Heart right ventricle (tissue), 16 donors: ENCODE results near the gene ATXN1. TPM values are rescaled to one million over a fixed set of nuclear protein-coding genes. Genes with fewer than 3 reads are reported as not detected.

Experiments used
- ATAC-seq, 8 donors: fragments of 200-7000 bp; cut with Tn5 transposase; one replicate each; pipeline ENCODE4 v1.9.1; 2020; ENCODE audit warnings: mild to moderate bottlenecking in 8 of 8, moderate library complexity in 8 of 8, moderate number of reproducible peaks in 1 of 8
- DNase-seq, 2 donors: peaks; one replicate each; pipeline ENCODE4 v3.0.0-alpha.2; 2020
- H3K27ac ChIP-seq, 10 donors: fragments of 200-600 bp; sonication (generic) in 2 of 10; one replicate each; pipeline versions ENCODE4 v1.5.0 to v1.8.0; 2020 to 2022; ENCODE audit warnings: mild to moderate bottlenecking in 3 of 10
- H3K27me3 ChIP-seq, 7 donors: fragments of 200-600 bp; one replicate each; pipeline ENCODE4 v1.8.0; 2021 to 2022; ENCODE audit warnings: mild to moderate bottlenecking in 2 of 7
- H3K36me3 ChIP-seq, 9 donors: fragments of 200-600 bp; sonication (generic) in 1 of 9; one replicate each; pipeline versions ENCODE4 v1.5.0 to v1.8.0; 2020 to 2022; ENCODE audit warnings: mild to moderate bottlenecking in 2 of 9
- H3K4me1 ChIP-seq, 9 donors: fragments of 200-600 bp; sonication (generic) in 1 of 9; one replicate each; pipeline versions ENCODE4 v1.5.0 to v1.8.0; 2020 to 2022; ENCODE audit warnings: mild to moderate bottlenecking in 4 of 9
- H3K4me3 ChIP-seq, 10 donors: fragments of 200-600 bp; sonication (generic) in 2 of 10; one replicate each; pipeline versions ENCODE4 v1.5.0 to v1.8.0; 2020 to 2022; ENCODE audit warnings: mild to moderate bottlenecking in 7 of 10, moderate library complexity in 2 of 10
- H3K9me3 ChIP-seq, 11 donors: fragments of 200-600 bp in 10 of 11; sonication (generic) in 2 of 11; one replicate each; pipeline versions ENCODE4 v1.5.0 to v1.8.0; 2013 to 2022; ENCODE audit warnings: mild to moderate bottlenecking in 2 of 11, control low read depth in 1 of 11, moderate library complexity in 1 of 11
- CTCF ChIP-seq, 9 donors: fragments of 200-600 bp; sonication (generic) in 2 of 9; IDR thresholded peaks; one replicate each; pipeline versions ENCODE4 v1.5.0 to v1.8.0; 2021 to 2022; ENCODE audit warnings: antibody characterized with exemption in 9 of 9, mild to moderate bottlenecking in 5 of 9, moderate library complexity in 1 of 9
- WGBS, 2 donors: extraction: QIAGEN DNeasy Blood & Tissue Kit; methylation state at CpG; one replicate each; pipeline ENCODE4 v1.1.7; 2013; ENCODE audit warnings: inconsistent platforms in 1 of 2; 5-methylcytosine and 5-hydroxymethylcytosine counted together
- intact Hi-C, 10 donors: fragments of 100-400 bp; cut with DNase I; formaldehyde crosslinking; loops; one replicate each; pipeline versions ENCODE4 v1.11.1 to v1.14.2; 2022
- polyA plus RNA-seq, 2 donors: library from polyadenylated mRNA; stranded (reverse); fragments of 200-250 nt; gene quantifications; one replicate each; pipeline ENCODE4 v1.2.3, GENCODE V29; 2013
- total RNA-seq, 10 donors: library from RNA; stranded (reverse); fragmentation: NEBNext Ultra II Directional in 3 of 10; extraction: Animal tissue kit (Norgen Biotek cat#: 25700) in 3 of 10; gene quantifications; one replicate each; pipeline versions ENCODE4 v1.2.1 to v1.2.4, GENCODE V29; 2021 to 2023
- donor health status: Arrhythmogenic right ventricular cardiomyopathy.
- donor health status: ischemic (EF 13 %, LVEDD 7.1; RV severe dilation, severe dysfunction).
- donor health status: healthy with polysubstance abuse.
- donor health status: DM: no; HTN: yes; CAD: no.
- donor health status: DM: no; HTN: no; CAD: no.
- donor health status: ischemic (EF 25% LVEDD 6.9; RV normal size, moderate dysfunction).
- donor health status: ischemic (EF 25% LVEDD 5.7; RV mildly dilated, moderate dysfunction).
- donor health status: healthy.
- donor health status: DM: yes; HTN: yes; CAD: no.
- donor health status: Ischemic cardiomyopathy.
- donor health status: ischemic (EF 35%, LVEDD 5.7; RV mildly dilated, moderate dysfunction).
- donor health status: nonischemic (EF 11% LVEDD 7.7; RV severe dilation, severe dysfunction).
- donor health status: DM: yes; HTN: yes; CAD: no.
- donor health status: PGD.
- donor health status: ischemic (EF 29% LVEDD 5.4; RV normal size, mild dysfunction).
- donor health status: nonischemic (EF 23%, LVEDD 6.1; RV moderate dilation, normal function).

Gene ATXN1
- total and polyA plus RNA-seq, 12 donors, result 4.1 to 46.5 (median 40.3) TPM

- DNase-seq (no peak), ATAC-seq (no peak)
- no peaks in the 10 kb centered on the region for H3K9me3 ChIP-seq
- H3K36me3 ChIP-seq, result peaks cover 0 to 72% (median 4%) of the 10 kb centered on the region in 9 donors
- no peaks in the 10 kb centered on the region for H3K27me3 ChIP-seq
- peak overlapping the region in 1 of 10 donors; percentile 49 for H3K27ac ChIP-seq
- 89 to 94% methylated on average over 1 of the region's 1 CpG for WGBS, 2 donors
- no peak overlapping the region for H3K4me3 ChIP-seq
- H3K4me1 ChIP-seq, result peaks cover 0 to 50% (median 0%) of the 10 kb centered on the region in 9 donors
- intact Hi-C loops, result loop anchor here in 2 of 10 donors (10.0 kb wide), 1 partner anchor 100 kb away; no protein-coding TSS in a partner anchor
- TF ChIP-seq CTCF (IDR thresholded peaks at IDR 0.05), result no peak
Measured at GRCh38 chr6:16654701-16655100, 106.6 kb downstream of the ATXN1 start.

- Histone ChIP-seq H3K4me1 (peaks cover 0 to 35% (median 0%) of the 10 kb centered on the region in 9 donors), H3K9me3 (no peaks in the 10 kb centered on the region), H3K27ac (peak overlapping the region in 1 of 10 donors; percentile 62), H3K36me3 (peaks cover 0 to 72% (median 4%) of the 10 kb centered on the region in 9 donors), H3K27me3 (no peaks in the 10 kb centered on the region), H3K4me3 (no peak overlapping the region)
- TF ChIP-seq CTCF (IDR thresholded peaks at IDR 0.05), result no peak
- intact Hi-C loops, result loop anchor here in 2 of 10 donors (10.0 kb wide), 1 partner anchor 102 kb away; no protein-coding TSS in a partner anchor
- DNase-seq (no peak), ATAC-seq (no peak)
- WGBS, 2 donors, result 97% methylated on average over 7 of the region's 7 CpGs
Measured at GRCh38 chr6:16653226-16653625, 108.0 kb downstream of the ATXN1 start.

- intact Hi-C loops, result loop anchor here in 2 of 10 donors (10.0 kb wide), 1 partner anchor 103 kb away; no protein-coding TSS in a partner anchor
- 82 to 85% methylated on average over 6 of the region's 6 CpGs for WGBS, 2 donors
- Histone ChIP-seq H3K9me3 (no peaks in the 10 kb centered on the region), H3K36me3 (peaks cover 0 to 60% (median 4%) of the 10 kb centered on the region in 9 donors), H3K27ac (peak overlapping the region in 1 of 10 donors; percentile 62), H3K27me3 (no peaks in the 10 kb centered on the region), H3K4me1 (peaks cover 0 to 27% (median 0%) of the 10 kb centered on the region in 9 donors), H3K4me3 (no peak overlapping the region)
- no peak for ATAC-seq
- no peak for TF ChIP-seq CTCF (IDR thresholded peaks at IDR 0.05)
- no peak for DNase-seq
Measured at GRCh38 chr6:16651871-16652270, 109.4 kb downstream of the ATXN1 start.

- no peak for TF ChIP-seq CTCF (IDR thresholded peaks at IDR 0.05)
- Histone ChIP-seq H3K9me3 (no peaks in the 10 kb centered on the region), H3K27me3 (no peaks in the 10 kb centered on the region), H3K27ac (no peak overlapping the region), H3K4me3 (no peak overlapping the region), H3K4me1 (peaks cover 0 to 22% (median 0%) of the 10 kb centered on the region in 9 donors), H3K36me3 (peaks cover 0 to 45% (median 2%) of the 10 kb centered on the region in 9 donors)
- intact Hi-C loops, result loop anchor here in 2 of 10 donors (10.0 kb wide), 1 partner anchor 105 kb away; no protein-coding TSS in a partner anchor
- WGBS, 2 donors, result 85 to 87% methylated on average over 5 of the region's 5 CpGs
- DNase-seq (no peak), ATAC-seq (no peak)
Measured at GRCh38 chr6:16649890-16650289, 111.4 kb downstream of the ATXN1 start.
